Transverse colon (tissue), 4 donors: ENCODE results near the gene RSPH10B2.

Source experiments
- EP300 ChIP-seq: sonication (generic); formaldehyde crosslinking; IDR thresholded peaks from one replicate; pipeline ENCODE4 v1.6.1; 2017; ENCODE audit warnings: antibody characterized with exemption, low read depth
- POLR2A ChIP-seq: fragments of 450-650 bp; IDR thresholded peaks from one replicate; pipeline ENCODE4 v1.6.1; 2016; ENCODE audit warnings: antibody characterized with exemption, mild to moderate bottlenecking, moderate library complexity
- POLR2AphosphoS5 ChIP-seq, 3 donors: sonication (generic); formaldehyde crosslinking; IDR thresholded peaks; one replicate each; pipeline ENCODE4 v1.6.1; 2016; ENCODE audit warnings: antibody characterized with exemption in 3 of 3
- TF ChIP-seq, protein P1 (sequence below), 5 experiments: fragments of 200-600 bp in 3 of 5; fragments of 450-650 bp in 2 of 5; sonication (generic) in 3 of 5; IDR thresholded peaks; 1 replicate in 2 of 5; 2 replicates in 3 of 5; pipeline ENCODE4 v1.5.1; 2016 to 2017; ENCODE audit warnings: antibody characterized with exemption in 5 of 5, inconsistent platforms in 3 of 5, mild to moderate bottlenecking in 2 of 5, moderate library complexity in 1 of 5

DNA sequence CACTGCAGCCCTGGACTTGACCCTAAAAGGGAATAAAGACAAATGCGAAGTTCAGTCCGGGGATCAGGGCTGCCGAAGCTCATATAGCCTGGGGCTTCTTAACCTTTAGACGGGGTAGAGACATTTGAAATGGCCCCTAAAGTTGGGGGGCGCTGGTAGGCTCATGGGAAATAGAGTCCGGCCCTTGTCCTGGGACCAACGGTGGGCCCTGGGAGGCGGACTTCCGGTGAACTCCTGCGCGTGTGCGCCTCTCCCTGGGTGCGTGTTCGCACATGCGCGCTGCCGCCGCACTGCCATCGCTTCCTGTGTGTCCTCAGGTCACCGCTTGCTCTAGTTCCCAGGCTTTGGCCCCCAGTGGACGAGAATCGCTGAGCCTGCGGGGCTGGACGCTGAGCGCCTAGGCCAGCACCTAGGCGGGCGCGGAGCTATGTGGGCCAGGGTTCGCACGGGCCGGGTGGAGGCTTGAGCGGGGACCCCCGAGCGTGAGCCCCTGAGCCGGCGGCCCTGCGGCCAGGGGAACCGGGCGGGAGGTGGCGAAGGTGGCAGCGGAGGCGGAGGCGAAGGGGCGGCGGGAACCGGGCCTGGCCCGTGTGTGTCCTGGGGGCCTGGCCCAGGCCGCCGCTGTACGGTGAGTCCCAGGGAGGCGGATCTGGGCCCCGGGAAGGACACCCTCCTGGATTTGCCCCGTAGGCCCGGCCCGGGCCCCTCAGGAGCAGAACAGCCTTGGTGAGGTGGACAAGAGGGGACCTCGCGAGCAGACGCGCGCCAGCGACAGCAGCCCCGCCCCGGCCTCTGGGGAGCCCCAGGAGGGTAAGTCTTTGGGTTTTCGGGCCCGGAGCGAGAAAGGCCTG is 24.2 kb upstream of the RSPH10B2 start:
- TF ChIP-seq POLR2A (peak; percentile 61), POLR2AphosphoS5 (IDR thresholded peaks at IDR 0.05) (peak; percentile 63 to 76 (median 75)), EP300 (no peak)
- TF ChIP-seq, protein P1, sequence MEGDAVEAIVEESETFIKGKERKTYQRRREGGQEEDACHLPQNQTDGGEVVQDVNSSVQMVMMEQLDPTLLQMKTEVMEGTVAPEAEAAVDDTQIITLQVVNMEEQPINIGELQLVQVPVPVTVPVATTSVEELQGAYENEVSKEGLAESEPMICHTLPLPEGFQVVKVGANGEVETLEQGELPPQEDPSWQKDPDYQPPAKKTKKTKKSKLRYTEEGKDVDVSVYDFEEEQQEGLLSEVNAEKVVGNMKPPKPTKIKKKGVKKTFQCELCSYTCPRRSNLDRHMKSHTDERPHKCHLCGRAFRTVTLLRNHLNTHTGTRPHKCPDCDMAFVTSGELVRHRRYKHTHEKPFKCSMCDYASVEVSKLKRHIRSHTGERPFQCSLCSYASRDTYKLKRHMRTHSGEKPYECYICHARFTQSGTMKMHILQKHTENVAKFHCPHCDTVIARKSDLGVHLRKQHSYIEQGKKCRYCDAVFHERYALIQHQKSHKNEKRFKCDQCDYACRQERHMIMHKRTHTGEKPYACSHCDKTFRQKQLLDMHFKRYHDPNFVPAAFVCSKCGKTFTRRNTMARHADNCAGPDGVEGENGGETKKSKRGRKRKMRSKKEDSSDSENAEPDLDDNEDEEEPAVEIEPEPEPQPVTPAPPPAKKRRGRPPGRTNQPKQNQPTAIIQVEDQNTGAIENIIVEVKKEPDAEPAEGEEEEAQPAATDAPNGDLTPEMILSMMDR (IDR thresholded peaks at IDR 0.05) = peak in 3 of 5 experiments; percentile 5 to 32 (median 10)
